Smooth muscle cell (in vitro differentiated cells): Measurements from ENCODE around the gene ZNF784. TPM values are rescaled to one million over a fixed set of nuclear protein-coding genes. Genes with fewer than 3 reads are reported as not detected.
A peak's percentile ranks its signal among the peaks of the same experiment; 100 is the strongest.

Source experiments
- DNase-seq: peaks from one replicate; lab custom pipeline; 2025; ENCODE audit not compliant: unreplicated experiment; lab: John Stamatoyannopoulos, UW
- H2AFZ ChIP-seq: fragments of 200-600 bp; sonication (generic); 2 replicates; pipeline ENCODE4 v1.6.0; 2016; ENCODE audit warnings: antibody characterized with exemption, low read depth, mild to moderate bottlenecking
- H3F3A ChIP-seq: fragments of 200-600 bp; sonication (generic); 2 replicates; pipeline ENCODE4 v1.6.0; 2017; ENCODE audit warnings: antibody characterized with exemption, low read depth
- H3K27ac ChIP-seq: fragments of 200-600 bp; sonication (generic); 2 replicates; pipeline ENCODE4 v1.5.1; 2016; ENCODE audit warnings: low read depth, mild to moderate bottlenecking
- H3K27me3 ChIP-seq: fragments of 200-600 bp; sonication (generic); 2 replicates; pipeline ENCODE4 v1.6.1; 2016; ENCODE audit warnings: low read depth, mild to moderate bottlenecking
- H3K36me3 ChIP-seq: fragments of 200-600 bp; sonication (generic); 2 replicates; pipeline ENCODE4 v1.5.1; 2016; ENCODE audit warnings: low read depth
- H3K4me1 ChIP-seq: fragments of 200-600 bp; sonication (generic); 2 replicates; pipeline ENCODE4 v1.5.1; 2016; ENCODE audit warnings: low read depth
- H3K4me2 ChIP-seq: fragments of 200-600 bp; sonication (generic); 2 replicates; pipeline ENCODE4 v1.6.0; 2016; ENCODE audit warnings: mild to moderate bottlenecking
- H3K4me3 ChIP-seq: fragments of 200-600 bp; sonication (generic); 2 replicates; pipeline ENCODE4 v1.5.1; 2016; ENCODE audit warnings: mild to moderate bottlenecking
- H3K79me2 ChIP-seq: fragments of 200-600 bp; sonication (generic); 2 replicates; pipeline ENCODE4 v1.6.0; 2016; ENCODE audit warnings: low read depth, mild to moderate bottlenecking
- H3K9ac ChIP-seq: fragments of 200-600 bp; sonication (generic); 2 replicates; pipeline ENCODE4 v1.6.0; 2016; ENCODE audit warnings: low read depth
- H3K9me3 ChIP-seq: fragments of 200-600 bp; sonication (generic); replicated peaks from 2 replicates; pipeline ENCODE4 v1.5.1; 2016; ENCODE audit warnings: low read depth
- H4K20me1 ChIP-seq: fragments of 200-600 bp; sonication (generic); 2 replicates; pipeline ENCODE4 v1.6.0; 2016; ENCODE audit warnings: low read depth
- WGBS: methylation state at CpG from one replicate; pipeline ENCODE4 v1.1.7; 2016; ENCODE audit warnings: low lambda C conversion rate; 5-methylcytosine and 5-hydroxymethylcytosine counted together
- polyA plus RNA-seq: library from polyadenylated mRNA; unstranded; fragments of >200 nt; fragmentation: Nextera tagmentation; extraction: Ambion mirVana; gene quantifications from 2 replicates; pipeline ENCODE4 v1.2.1, GENCODE V29; 2016
- total RNA-seq: library from RNA; depleted of rRNA; stranded (reverse); fragments of >200 nt; gene quantifications from 2 replicates; pipeline ENCODE4 v1.2.3, GENCODE V29; 2014
- TF ChIP-seq, protein P1 (sequence below): fragments of 200-600 bp; sonication (generic); IDR thresholded peaks from 2 replicates; pipeline ENCODE4 v1.5.1; 2017; ENCODE audit warnings: borderline replicate concordance, mild to moderate bottlenecking, antibody characterized with exemption; ENCODE audit not compliant: insufficient read depth, poor library complexity, severe bottlenecking

Gene ZNF784
- total and polyA plus RNA-seq, 2 experiments from 2014 or later, result 3.1 to 7.3 TPM

DNA sequence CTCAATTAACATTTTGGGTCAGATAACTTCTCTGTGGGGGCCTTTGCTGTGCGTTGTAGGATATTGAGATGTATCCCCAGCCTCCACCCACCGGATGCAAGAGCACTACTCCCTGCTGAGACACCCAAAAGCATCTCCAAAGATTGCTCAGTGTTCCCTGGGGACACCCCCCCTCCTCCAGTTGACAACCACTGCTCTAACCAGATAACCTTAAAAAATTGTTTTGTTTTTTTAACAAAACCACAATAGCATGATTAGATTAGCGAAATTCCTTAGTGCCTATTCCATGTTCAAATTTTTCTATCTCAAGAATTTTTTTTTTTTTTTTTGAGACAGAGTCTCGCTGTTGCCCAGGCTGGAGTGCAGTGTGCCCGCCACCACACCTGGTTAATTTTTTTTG lies 48.1 kb upstream of the ZNF784 start:
- H3K79me2 ChIP-seq, result peaks cover 85% of the 10 kb centered on the region
- no peak for DNase-seq
- no peak overlapping the region for H3K4me3 ChIP-seq
- peaks cover 11% of the 10 kb centered on the region for H3F3A ChIP-seq
- peaks cover 77% of the 10 kb centered on the region for H4K20me1 ChIP-seq
- peaks cover 5% of the 10 kb centered on the region for H3K4me1 ChIP-seq
- no peaks in the 10 kb centered on the region for H3K36me3 ChIP-seq
- TF ChIP-seq, protein P1, sequence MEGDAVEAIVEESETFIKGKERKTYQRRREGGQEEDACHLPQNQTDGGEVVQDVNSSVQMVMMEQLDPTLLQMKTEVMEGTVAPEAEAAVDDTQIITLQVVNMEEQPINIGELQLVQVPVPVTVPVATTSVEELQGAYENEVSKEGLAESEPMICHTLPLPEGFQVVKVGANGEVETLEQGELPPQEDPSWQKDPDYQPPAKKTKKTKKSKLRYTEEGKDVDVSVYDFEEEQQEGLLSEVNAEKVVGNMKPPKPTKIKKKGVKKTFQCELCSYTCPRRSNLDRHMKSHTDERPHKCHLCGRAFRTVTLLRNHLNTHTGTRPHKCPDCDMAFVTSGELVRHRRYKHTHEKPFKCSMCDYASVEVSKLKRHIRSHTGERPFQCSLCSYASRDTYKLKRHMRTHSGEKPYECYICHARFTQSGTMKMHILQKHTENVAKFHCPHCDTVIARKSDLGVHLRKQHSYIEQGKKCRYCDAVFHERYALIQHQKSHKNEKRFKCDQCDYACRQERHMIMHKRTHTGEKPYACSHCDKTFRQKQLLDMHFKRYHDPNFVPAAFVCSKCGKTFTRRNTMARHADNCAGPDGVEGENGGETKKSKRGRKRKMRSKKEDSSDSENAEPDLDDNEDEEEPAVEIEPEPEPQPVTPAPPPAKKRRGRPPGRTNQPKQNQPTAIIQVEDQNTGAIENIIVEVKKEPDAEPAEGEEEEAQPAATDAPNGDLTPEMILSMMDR, result no peak
- 97% methylated on average over 5 of the region's 5 CpGs for WGBS
- H2AFZ ChIP-seq, result no peak overlapping the region
- peak overlapping the region; percentile 46 for H3K27ac ChIP-seq
- H3K9ac ChIP-seq, result no peak overlapping the region
- H3K4me2 ChIP-seq, result no peak overlapping the region
- H3K9me3 ChIP-seq, result no peaks in the 10 kb centered on the region
- no peaks in the 10 kb centered on the region for H3K27me3 ChIP-seq

GRCh38 chr19:55671054-55671378 lies 46.6 kb upstream of the ZNF784 start:
- no peak for DNase-seq
- Histone ChIP-seq H3K4me2 (no peak overlapping the region), H3K79me2 (peaks cover 85% of the 10 kb centered on the region), H3K4me3 (no peak overlapping the region), H2AFZ (no peak overlapping the region), H3K9ac (no peak overlapping the region), H3K27ac (no peak overlapping the region), H3K4me1 (no peaks in the 10 kb centered on the region), H3F3A (peaks cover 11% of the 10 kb centered on the region), H3K27me3 (no peaks in the 10 kb centered on the region), H3K9me3 (no peaks in the 10 kb centered on the region), H3K36me3 (no peaks in the 10 kb centered on the region), H4K20me1 (peaks cover 78% of the 10 kb centered on the region)
- TF ChIP-seq, protein P1, result no peak
- 91% methylated on average over 2 of the region's 2 CpGs for WGBS

GRCh38 chr19:55670280-55671053 lies 46.1 kb upstream of the ZNF784 start:
- WGBS, result 90% methylated on average over 23 of the region's 23 CpGs
- Histone ChIP-seq H3K27ac (no peak overlapping the region), H3K4me3 (no peak overlapping the region), H3K4me2 (no peak overlapping the region), H3F3A (peaks cover 11% of the 10 kb centered on the region), H2AFZ (no peak overlapping the region), H3K9me3 (no peaks in the 10 kb centered on the region), H4K20me1 (peaks cover 83% of the 10 kb centered on the region), H3K9ac (no peak overlapping the region), H3K27me3 (no peaks in the 10 kb centered on the region), H3K36me3 (no peaks in the 10 kb centered on the region), H3K4me1 (no peaks in the 10 kb centered on the region), H3K79me2 (peaks cover 85% of the 10 kb centered on the region)
- TF ChIP-seq, protein P1, result no peak
- DNase-seq, result peak; percentile 20
